Neural progenitor cell (in vitro differentiated cells): Measurements from ENCODE around the gene USP44. TPM values are rescaled to one million over a fixed set of nuclear protein-coding genes. Genes with fewer than 3 reads are reported as not detected.

ENCODE experiments used
- DNase-seq: peaks from one replicate; pipeline ENCODE4 v3.0.0-alpha.2; 2016; ENCODE audit warnings: low spot score
- H2AFZ ChIP-seq: fragments of 200-600 bp; sonication (generic); replicated peaks from 2 replicates; pipeline ENCODE4 v1.6.1; 2016; ENCODE audit warnings: antibody characterized with exemption
- H3F3A ChIP-seq: fragments of 200-600 bp; sonication (generic); 2 replicates; pipeline ENCODE4 v1.6.1; 2016; ENCODE audit warnings: antibody characterized with exemption, low read depth
- H3K27ac ChIP-seq: fragments of 200-600 bp; sonication (generic); 2 replicates; pipeline ENCODE4 v1.5.1; 2016; ENCODE audit warnings: mild to moderate bottlenecking
- H3K27me3 ChIP-seq: fragments of 200-600 bp; sonication (generic); 2 replicates; pipeline ENCODE4 v1.6.1; 2016; ENCODE audit warnings: mild to moderate bottlenecking, moderate library complexity
- H3K36me3 ChIP-seq: fragments of 200-600 bp; sonication (generic); 2 replicates; pipeline ENCODE4 v1.5.1; 2016
- H3K4me1 ChIP-seq: fragments of 200-600 bp; sonication (generic); 2 replicates; pipeline ENCODE4 v1.6.1; 2016; ENCODE audit warnings: mixed run types
- H3K4me2 ChIP-seq: fragments of 200-600 bp; sonication (generic); 2 replicates; pipeline ENCODE4 v1.6.1; 2016
- H3K4me3 ChIP-seq: fragments of 200-600 bp; sonication (generic); 2 replicates; pipeline ENCODE4 v1.5.1; 2016
- H3K79me2 ChIP-seq: fragments of 200-600 bp; sonication (generic); 2 replicates; pipeline ENCODE4 v1.6.1; 2016; ENCODE audit warnings: low read depth
- H3K9ac ChIP-seq: fragments of 200-600 bp; sonication (generic); 2 replicates; pipeline ENCODE4 v1.6.1; 2016
- H3K9me3 ChIP-seq: fragments of 200-600 bp; sonication (generic); 2 replicates; pipeline ENCODE4 v1.5.1; 2016; ENCODE audit warnings: low read depth
- H4K20me1 ChIP-seq: fragments of 200-600 bp; sonication (generic); 2 replicates; pipeline ENCODE4 v1.6.1; 2016; ENCODE audit warnings: low read depth
- H3K27ac Mint-ChIP-seq: 3 replicates; pipeline ENCODE4 v1.8.0; 2021; ENCODE audit warnings: mixed read lengths
- H3K27me3 Mint-ChIP-seq: 2 replicates; pipeline ENCODE4 v1.8.0; 2022; ENCODE audit warnings: low read depth, mild to moderate bottlenecking, inconsistent platforms, moderate library complexity, mixed read lengths; ENCODE audit not compliant: insufficient read depth
- H3K36me3 Mint-ChIP-seq: 3 replicates; pipeline ENCODE4 v1.8.0; 2021; ENCODE audit warnings: mixed read lengths
- H3K4me1 Mint-ChIP-seq: 3 replicates; pipeline ENCODE4 v1.8.0; 2021; ENCODE audit warnings: mixed read lengths
- H3K4me3 Mint-ChIP-seq: 3 replicates; pipeline ENCODE4 v1.8.0; 2021; ENCODE audit warnings: mild to moderate bottlenecking, moderate library complexity, mixed read lengths
- H3K9me3 Mint-ChIP-seq: 3 replicates; pipeline ENCODE4 v1.8.0; 2020; ENCODE audit warnings: mixed read lengths
- CTCF ChIP-seq: fragments of 200-600 bp; sonication (generic); IDR thresholded peaks from 2 replicates; pipeline ENCODE4 v1.5.1; 2017; ENCODE audit warnings: antibody characterized with exemption, mild to moderate bottlenecking
- EZH2 ChIP-seq: fragments of 200-600 bp; sonication (generic); IDR thresholded peaks from 2 replicates; pipeline ENCODE4 v1.6.1; 2017; ENCODE audit warnings: antibody characterized with exemption, mild to moderate bottlenecking, moderate library complexity
- EZH2phosphoT487 ChIP-seq: fragments of 200-600 bp; sonication (generic); IDR thresholded peaks from 2 replicates; pipeline ENCODE4 v1.6.1; 2017; ENCODE audit warnings: antibody characterized with exemption
- total RNA-seq: library from RNA; depleted of rRNA; stranded (reverse); fragments of >200 nt; gene quantifications from 2 replicates; pipeline ENCODE4 v1.2.3, GENCODE V29; 2015; ENCODE audit warnings: low replicate concordance

Gene USP44
- total RNA-seq, 1 donor from 2014 or later = 79.4 TPM

GRCh38 chr12:95515197-95515596 is 36.1 kb downstream of the USP44 start:
- no peak overlapping the region for H3K9ac ChIP-seq
- peak overlapping the region; percentile 34 for H3K27ac ChIP-seq
- no peaks in the 10 kb centered on the region for H3K9me3 ChIP-seq
- H3K4me2 ChIP-seq = no peak overlapping the region
- no peak overlapping the region for H2AFZ ChIP-seq
- Mint-ChIP-seq H3K9me3 (no peaks in the 10 kb centered on the region), H3K27me3 (no peaks in the 10 kb centered on the region), H3K27ac (no peak overlapping the region), H3K4me3 (no peak overlapping the region), H3K36me3 (peaks cover 27% of the 10 kb centered on the region), H3K4me1 (no peaks in the 10 kb centered on the region)
- peaks cover 37% of the 10 kb centered on the region for H3F3A ChIP-seq
- H3K4me1 ChIP-seq = no peaks in the 10 kb centered on the region
- H4K20me1 ChIP-seq = no peaks in the 10 kb centered on the region
- peaks cover 7% of the 10 kb centered on the region for H3K36me3 ChIP-seq
- H3K27me3 ChIP-seq = no peaks in the 10 kb centered on the region
- no peaks in the 10 kb centered on the region for H3K79me2 ChIP-seq
- TF ChIP-seq EZH2phosphoT487 (no peak), EZH2 (no peak), CTCF (no peak)
- no peak for DNase-seq
- H3K4me3 ChIP-seq = no peak overlapping the region

DNA sequence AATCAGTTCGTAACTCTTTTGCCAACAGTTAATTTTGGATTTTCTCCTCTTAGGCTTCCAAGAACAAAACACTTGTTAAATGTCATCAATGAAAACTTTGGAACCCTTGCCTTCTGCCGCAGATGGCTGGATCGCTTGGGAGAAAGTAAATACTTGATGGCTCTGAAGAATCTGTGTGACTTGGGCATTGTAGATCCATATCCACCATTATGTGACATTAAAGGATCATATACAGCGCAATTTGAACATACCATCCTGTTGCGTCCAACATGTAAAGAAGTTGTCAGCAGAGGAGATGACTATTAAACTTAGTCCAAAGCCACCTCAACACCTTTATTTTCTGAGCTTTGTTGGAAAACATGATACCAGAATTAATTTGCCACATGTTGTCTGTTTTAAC is 37.7 kb downstream of the USP44 start:
- Histone ChIP-seq H3K4me1 (no peaks in the 10 kb centered on the region), H2AFZ (no peak overlapping the region), H3K27ac (no peak overlapping the region), H3K9ac (no peak overlapping the region), H3K27me3 (no peaks in the 10 kb centered on the region), H3K9me3 (no peaks in the 10 kb centered on the region), H3K36me3 (peaks cover 12% of the 10 kb centered on the region), H3K4me3 (no peak overlapping the region), H3F3A (peaks cover 31% of the 10 kb centered on the region), H3K4me2 (no peak overlapping the region), H3K79me2 (no peaks in the 10 kb centered on the region), H4K20me1 (no peaks in the 10 kb centered on the region)
- TF ChIP-seq CTCF (no peak), EZH2phosphoT487 (no peak), EZH2 (no peak)
- DNase-seq = no peak
- Mint-ChIP-seq H3K36me3 (peaks cover 27% of the 10 kb centered on the region), H3K4me3 (no peak overlapping the region), H3K27ac (no peak overlapping the region), H3K4me1 (no peaks in the 10 kb centered on the region), H3K27me3 (no peaks in the 10 kb centered on the region), H3K9me3 (no peaks in the 10 kb centered on the region)

- Mint-ChIP-seq H3K4me3 (no peak overlapping the region), H3K4me1 (no peaks in the 10 kb centered on the region), H3K27ac (no peak overlapping the region), H3K9me3 (no peaks in the 10 kb centered on the region), H3K27me3 (no peaks in the 10 kb centered on the region), H3K36me3 (peaks cover 31% of the 10 kb centered on the region)
- Histone ChIP-seq H3K9me3 (no peaks in the 10 kb centered on the region), H3K27me3 (no peaks in the 10 kb centered on the region), H3K9ac (no peak overlapping the region), H2AFZ (no peak overlapping the region), H3K27ac (no peak overlapping the region), H3K4me3 (no peak overlapping the region), H3K4me2 (no peak overlapping the region), H3F3A (peaks cover 24% of the 10 kb centered on the region), H3K79me2 (no peaks in the 10 kb centered on the region), H4K20me1 (no peaks in the 10 kb centered on the region), H3K36me3 (peaks cover 19% of the 10 kb centered on the region), H3K4me1 (no peaks in the 10 kb centered on the region)
- TF ChIP-seq CTCF = no peak
- DNase-seq = no peak
Observed at GRCh38 chr12:95511977-95512376, 39.3 kb downstream of the USP44 start.

- no peaks in the 10 kb centered on the region for H3K4me1 ChIP-seq
- peaks cover 5% of the 10 kb centered on the region for H3F3A ChIP-seq
- no peaks in the 10 kb centered on the region for H3K4me1 Mint-ChIP-seq
- no peak overlapping the region for H3K4me3 Mint-ChIP-seq
- H3K27me3 ChIP-seq = no peaks in the 10 kb centered on the region
- H3K36me3 ChIP-seq = peaks cover 19% of the 10 kb centered on the region
- no peaks in the 10 kb centered on the region for H4K20me1 ChIP-seq
- no peak for TF ChIP-seq EZH2
- no peak for TF ChIP-seq EZH2phosphoT487
- no peak for TF ChIP-seq CTCF
- H3K27ac ChIP-seq = no peak overlapping the region
- H3K9me3 ChIP-seq = no peaks in the 10 kb centered on the region
- no peak overlapping the region for H3K9ac ChIP-seq
- H3K4me3 ChIP-seq = no peak overlapping the region
- no peak overlapping the region for H2AFZ ChIP-seq
- no peaks in the 10 kb centered on the region for H3K79me2 ChIP-seq
- no peaks in the 10 kb centered on the region for H3K27me3 Mint-ChIP-seq
- peaks cover 36% of the 10 kb centered on the region for H3K36me3 Mint-ChIP-seq
- no peak for DNase-seq
- H3K4me2 ChIP-seq = no peak overlapping the region
- no peak overlapping the region for H3K27ac Mint-ChIP-seq
- H3K9me3 Mint-ChIP-seq = no peaks in the 10 kb centered on the region
Observed at GRCh38 chr12:95509300-95509699, 42.0 kb downstream of the USP44 start.
